HCT116 (cell line): Measurements from ENCODE around the gene CTNNA2. TPM values are rescaled to one million over a fixed set of nuclear protein-coding genes. Genes with fewer than 3 reads are reported as not detected.

Source experiments
- ATAC-seq: fragments of 200-7000 bp; cut with Tn5 transposase; 2 replicates; pipeline ENCODE4 v1.9.1; 2020; ENCODE audit warnings: mild to moderate bottlenecking, moderate library complexity
- BruUV-seq: library from RNA; stranded (reverse); fragments of 400-500 nt; replicated peaks from 2 replicates; lab custom pipeline; 2021; lab: Mats Ljungman, UMichigan
- CTCF ChIA-PET: fragments of 300-600 bp; sonication (Branson Sonifier 250); formaldehyde crosslinking; loops from one replicate; lab custom pipeline; 2021; ENCODE audit warnings: antibody characterized with exemption; lab: Charles Lee
- POLR2A ChIA-PET: fragments of 300-600, 350-600 bp; sonication (Branson Sonifier 250); formaldehyde crosslinking; loops from one replicate; lab custom pipeline; 2021; ENCODE audit warnings: antibody characterized with exemption; lab: Charles Lee
- RAD21 ChIA-PET, 2 experiments: fragments of 300-600 bp; sonication (Branson Sonifier 250); formaldehyde crosslinking; loops; one replicate each; lab custom pipeline; 2023; ENCODE audit warnings: low total read pairs in 2 of 2; ENCODE audit not compliant: uncharacterized antibody in 2 of 2, unreplicated experiment in 2 of 2, low non-redundant PET in 1 of 2; lab: Charles Lee
- DNase-seq: peaks from one replicate; pipeline ENCODE4 v3.0.0-alpha.2; 2010; ENCODE audit warnings: low read depth, low spot score
- H2AFZ ChIP-seq: fragments of 200-600 bp; shearing (Covaris generic), sonication (generic); 2 replicates; pipeline ENCODE4 v1.6.1; 2017; ENCODE audit warnings: low read depth, mixed run types, mixed read lengths, antibody characterized with exemption, low read length; ENCODE audit not compliant: poor library complexity, severe bottlenecking
- H3K27ac ChIP-seq: 2 replicates; pipeline ENCODE4 v1.5.1; 2012; ENCODE audit warnings: low read depth, low read length
- H3K27me3 ChIP-seq: fragments of 200-600 bp; sonication (generic); 2 replicates; pipeline ENCODE4 v1.6.1; 2016; ENCODE audit warnings: mixed run types, low read length, mixed read lengths; ENCODE audit not compliant: insufficient read depth
- H3K36me3 ChIP-seq, 2 experiments: fragments of 200-500 bp in 1 of 2; fragments of 200-600 bp in 1 of 2; sonication (Bioruptor generic) in 1 of 2; sonication (generic) in 1 of 2; 2 replicates each; pipeline versions ENCODE4 v1.5.1 to v1.6.1; 2014 to 2016; ENCODE audit warnings: low read length in 2 of 2, inconsistent platforms in 1 of 2, mixed read lengths in 1 of 2, mixed run types in 1 of 2; ENCODE audit not compliant: insufficient read depth in 2 of 2, control insufficient read depth in 1 of 2
- H3K4me1 ChIP-seq, 2 experiments: fragments of 200-600 bp in 1 of 2; sonication (generic) in 1 of 2; 2 replicates each; pipeline versions ENCODE4 v1.5.1 to v1.6.1; 2012 to 2017; ENCODE audit warnings: low read length in 2 of 2, inconsistent platforms in 1 of 2, mild to moderate bottlenecking in 1 of 2, mixed read lengths in 1 of 2, mixed run types in 1 of 2, moderate library complexity in 1 of 2; ENCODE audit not compliant: insufficient read depth in 2 of 2, control insufficient read depth in 1 of 2
- H3K4me2 ChIP-seq: fragments of 200-600 bp; sonication (generic); 2 replicates; pipeline ENCODE4 v1.6.1; 2017; ENCODE audit warnings: mixed run types, low read length, mixed read lengths
- H3K4me3 ChIP-seq, 2 experiments: fragments of 200-600 bp in 1 of 2; sonication (generic) in 1 of 2; replicated peaks in 1 of 2; 2 replicates each; pipeline ENCODE4 v1.5.1; 2011 to 2016; ENCODE audit warnings: low read length in 2 of 2, control low read depth in 1 of 2, low read depth in 1 of 2, mild to moderate bottlenecking in 1 of 2, mixed read lengths in 1 of 2, mixed run types in 1 of 2
- H3K79me2 ChIP-seq: fragments of 200-600 bp; sonication (generic); 2 replicates; pipeline ENCODE4 v1.6.1; 2017; ENCODE audit warnings: mild to moderate bottlenecking, mixed run types, low read length, moderate library complexity, mixed read lengths; ENCODE audit not compliant: insufficient read depth
- H3K9ac ChIP-seq: fragments of 200-600 bp; sonication (generic); 2 replicates; pipeline ENCODE4 v1.6.1; 2016; ENCODE audit warnings: low read length, mixed read lengths
- H3K9me2 ChIP-seq: fragments of 200-600 bp; sonication (generic), shearing (Covaris generic); 2 replicates; pipeline ENCODE4 v1.6.1; 2017; ENCODE audit warnings: mixed run types, mild to moderate bottlenecking, moderate library complexity; ENCODE audit not compliant: insufficient read depth
- H3K9me3 ChIP-seq, 2 experiments: fragments of 200-500 bp in 1 of 2; fragments of 200-600 bp in 1 of 2; sonication (Bioruptor generic) in 1 of 2; sonication (generic) in 1 of 2; 2 replicates each; pipeline ENCODE4 v1.6.1; 2014 to 2017; ENCODE audit warnings: low read length in 2 of 2, mixed read lengths in 2 of 2, inconsistent platforms in 1 of 2, low read depth in 1 of 2, mild to moderate bottlenecking in 1 of 2, mixed run types in 1 of 2, moderate library complexity in 1 of 2; ENCODE audit not compliant: control insufficient read depth in 1 of 2, insufficient read depth in 1 of 2
- H4K20me1 ChIP-seq: fragments of 200-600 bp; sonication (generic), shearing (Covaris generic); 2 replicates; pipeline ENCODE4 v1.6.1; 2017; ENCODE audit warnings: mixed run types, mild to moderate bottlenecking, moderate library complexity; ENCODE audit not compliant: insufficient read depth
- CBX3 ChIP-seq: IDR thresholded peaks from 2 replicates; pipeline ENCODE4 v1.6.1; 2012; ENCODE audit warnings: low read depth
- EGR1 ChIP-seq: IDR thresholded peaks from 2 replicates; pipeline ENCODE4 v1.6.1; 2012; ENCODE audit warnings: low read depth
- ELF1 ChIP-seq: IDR thresholded peaks from 2 replicates; pipeline ENCODE4 v1.6.1; 2012; ENCODE audit warnings: low read depth, borderline replicate concordance
- EZH2phosphoT487 ChIP-seq: fragments of 200-600 bp; IDR thresholded peaks from 2 replicates; pipeline ENCODE4 v1.6.1; 2018; ENCODE audit warnings: antibody characterized with exemption, borderline replicate concordance
- JUND ChIP-seq: IDR thresholded peaks from 2 replicates; pipeline ENCODE4 v1.6.1; 2012
- POLR2A ChIP-seq: IDR thresholded peaks from 2 replicates; pipeline ENCODE4 v1.7.0; 2011; ENCODE audit warnings: borderline replicate concordance; ENCODE audit not compliant: insufficient read depth, insufficient read length; ENCODE audit errors: extremely low read depth
- POLR2AphosphoS5 ChIP-seq: IDR thresholded peaks from 2 replicates; pipeline ENCODE4 v1.6.1; 2011; ENCODE audit warnings: mild to moderate bottlenecking, low read depth, low read length, moderate library complexity
- SP1 ChIP-seq: IDR thresholded peaks from 2 replicates; pipeline ENCODE4 v1.6.1; 2012; ENCODE audit warnings: low read depth
- SRF ChIP-seq: IDR thresholded peaks from 2 replicates; pipeline ENCODE4 v1.6.1; 2012; ENCODE audit warnings: low read depth
- ZFX ChIP-seq: fragments of 450-650 bp; IDR thresholded peaks from 2 replicates; pipeline ENCODE4 v1.6.1; 2017
- intact Hi-C: fragments of 100-400 bp; cut with micrococcal nuclease; formaldehyde crosslinking; loops from 2 replicates; pipeline ENCODE4 v1.10.0; 2022
- total RNA-seq: library from RNA; stranded (reverse); gene quantifications from one replicate; pipeline ENCODE4 v1.2.1, GENCODE V29; 2021; ENCODE audit not compliant: unreplicated experiment
- TF ChIP-seq, protein P1 (sequence below): IDR thresholded peaks from 2 replicates; pipeline ENCODE4 v1.6.1; 2012
- TF ChIP-seq, protein P2 (sequence below): IDR thresholded peaks from 2 replicates; pipeline ENCODE4 v1.6.1; 2012
- TF ChIP-seq, protein P3 (sequence below), 3 experiments: fragments of 200-600 bp in 1 of 3; sonication (generic) in 1 of 3; IDR thresholded peaks in 2 of 3; conservative IDR thresholded peaks in 1 of 3; 2 replicates each; pipeline ENCODE4 v1.5.1; 2012 to 2017; ENCODE audit warnings: low read depth in 2 of 3, low read length in 2 of 3, antibody characterized with exemption in 1 of 3, borderline replicate concordance in 1 of 3, control low read depth in 1 of 3, mild to moderate bottlenecking in 1 of 3, mixed read lengths in 1 of 3, mixed run types in 1 of 3, moderate library complexity in 1 of 3; ENCODE audit not compliant: insufficient read depth in 1 of 3

The CTNNA2 gene
- total RNA-seq, 1 experiment from 2014 or later, result not detected

DNA sequence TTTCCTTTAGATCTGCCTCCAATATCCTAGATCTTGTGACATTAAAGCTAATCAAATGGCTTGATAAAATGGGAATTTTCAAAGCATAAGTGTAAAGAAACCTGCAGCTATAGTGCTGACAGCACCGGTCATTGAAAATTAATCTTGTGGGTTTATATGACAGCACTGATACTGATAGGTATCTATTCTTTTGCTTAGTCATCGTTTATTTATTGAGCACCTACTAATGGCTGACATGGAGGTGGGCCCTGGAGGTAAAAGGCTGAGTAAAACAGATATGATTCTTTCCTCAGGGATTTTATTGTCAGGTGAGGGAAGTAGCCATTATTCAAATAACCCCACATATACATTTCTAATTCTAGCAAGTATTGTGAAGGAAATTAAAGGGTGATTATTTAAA lies 509.2 kb downstream of the CTNNA2 start:
- no peaks in the 10 kb centered on the region for H3K79me2 ChIP-seq
- H3K4me2 ChIP-seq, result no peak overlapping the region
- no peak overlapping the region for H3K4me3 ChIP-seq
- H3K27ac ChIP-seq, result no peak overlapping the region
- no peak overlapping the region for H2AFZ ChIP-seq
- no peak overlapping the region for H3K9ac ChIP-seq
- H3K36me3 ChIP-seq, result no peaks in the 10 kb centered on the region
- no peaks in the 10 kb centered on the region for H3K4me1 ChIP-seq
- BruUV-seq, result no TSS peak
- intact Hi-C loops, result no loop called here
- ChIA-PET POLR2A (no interaction called here), CTCF (no interaction called here), RAD21 (no interaction called here)
- H3K9me3 ChIP-seq, result peaks cover 0 to 11% of the 10 kb centered on the region in 2 experiments; a peak in 2 of 4 replicates
- ATAC-seq, result no peak
- no peaks in the 10 kb centered on the region for H3K27me3 ChIP-seq
- DNase-seq, result no peak
- no peaks in the 10 kb centered on the region for H4K20me1 ChIP-seq
- H3K9me2 ChIP-seq, result no peaks in the 10 kb centered on the region
- no peak for TF ChIP-seq EGR1

DNA sequence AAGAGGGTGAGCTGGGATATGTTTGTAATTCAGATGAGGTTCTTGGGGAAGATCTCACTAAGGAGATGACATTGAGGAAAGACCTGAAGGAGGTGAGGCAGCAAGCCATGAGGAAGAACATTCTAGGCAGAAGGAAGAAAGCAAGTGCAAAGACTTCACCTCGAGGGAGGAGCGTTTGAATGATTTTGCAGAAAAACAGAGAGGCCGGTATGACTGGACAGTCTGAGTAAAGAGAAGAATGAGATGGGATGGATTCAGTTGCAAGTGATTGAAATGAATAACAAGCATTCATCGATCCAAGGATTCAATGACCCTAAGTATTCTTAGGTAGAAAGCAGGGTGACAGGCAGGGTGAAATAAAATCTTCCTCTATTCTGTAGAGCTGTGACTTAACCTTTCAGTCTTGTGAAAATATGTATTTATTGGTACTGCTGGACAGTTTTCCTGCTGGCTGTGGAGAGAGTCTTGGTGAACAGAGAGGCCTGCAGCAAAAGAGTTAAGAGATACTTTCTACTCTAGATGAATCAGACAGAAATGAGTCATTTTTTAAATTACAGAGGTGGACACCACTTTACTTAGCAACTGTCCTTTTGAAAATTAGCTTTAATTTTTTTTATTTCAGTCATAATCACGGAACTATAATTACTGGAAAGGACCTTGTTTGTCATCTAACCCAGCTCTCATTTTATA lies 513.3 kb downstream of the CTNNA2 start:
- ChIA-PET CTCF (no interaction called here), RAD21 (no interaction called here), POLR2A (no interaction called here)
- Histone ChIP-seq H3K9me2 (no peaks in the 10 kb centered on the region), H3K79me2 (no peaks in the 10 kb centered on the region), H3K9me3 (peaks cover 0 to 8% of the 10 kb centered on the region in 2 experiments; a peak in 2 of 4 replicates), H3K36me3 (no peaks in the 10 kb centered on the region), H3K9ac (no peak overlapping the region), H3K4me1 (no peaks in the 10 kb centered on the region), H3K4me2 (no peak overlapping the region), H3K4me3 (no peak overlapping the region), H4K20me1 (no peaks in the 10 kb centered on the region), H3K27me3 (no peaks in the 10 kb centered on the region), H2AFZ (no peak overlapping the region), H3K27ac (no peak overlapping the region)
- intact Hi-C loops, result no loop called here
- BruUV-seq, result no TSS peak
- no peak for ATAC-seq
- TF ChIP-seq CBX3, result no peak
- no peak for DNase-seq

DNA sequence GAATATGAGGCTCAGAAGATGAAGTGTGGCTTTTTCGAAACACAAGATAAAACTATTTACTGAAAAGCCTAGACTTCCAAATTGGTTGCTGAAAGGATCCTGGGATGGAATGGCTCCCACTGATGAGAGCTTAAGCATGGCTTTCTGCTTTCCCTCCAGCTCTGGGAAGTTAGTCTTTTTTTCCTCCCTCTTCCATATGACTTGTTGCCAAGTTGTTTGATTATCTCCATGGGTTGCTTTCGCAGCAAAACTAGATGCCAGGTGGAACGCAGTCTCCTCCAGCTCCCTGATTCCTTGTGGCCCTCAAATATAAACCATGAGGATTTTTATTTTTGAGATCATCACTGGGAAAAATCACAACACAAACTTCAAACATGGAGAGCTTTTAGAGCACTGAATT lies 515.2 kb downstream of the CTNNA2 start:
- Histone ChIP-seq H3K4me2 (no peak overlapping the region), H3K4me1 (no peaks in the 10 kb centered on the region), H3K4me3 (no peak overlapping the region), H3K27me3 (no peaks in the 10 kb centered on the region), H3K36me3 (no peaks in the 10 kb centered on the region), H3K9me3 (peaks cover 0 to 12% of the 10 kb centered on the region in 2 experiments; a peak in 2 of 4 replicates), H3K79me2 (no peaks in the 10 kb centered on the region), H3K9me2 (no peaks in the 10 kb centered on the region), H4K20me1 (no peaks in the 10 kb centered on the region), H2AFZ (no peak overlapping the region), H3K27ac (no peak overlapping the region), H3K9ac (no peak overlapping the region)
- BruUV-seq, result no TSS peak
- ChIA-PET CTCF (no interaction called here), POLR2A (no interaction called here), RAD21 (no interaction called here)
- no peak for ATAC-seq
- intact Hi-C loops, result no loop called here
- DNase-seq, result no peak
- TF ChIP-seq EZH2phosphoT487 (no peak), EGR1 (no peak), ELF1 (no peak), ZFX (no peak), POLR2AphosphoS5 (no peak), POLR2A (no peak), SRF (no peak), CBX3 (no peak), SP1 (no peak), JUND (no peak)
- TF ChIP-seq, protein P1, sequence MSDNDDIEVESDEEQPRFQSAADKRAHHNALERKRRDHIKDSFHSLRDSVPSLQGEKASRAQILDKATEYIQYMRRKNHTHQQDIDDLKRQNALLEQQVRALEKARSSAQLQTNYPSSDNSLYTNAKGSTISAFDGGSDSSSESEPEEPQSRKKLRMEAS, result no peak
- TF ChIP-seq, protein P2, sequence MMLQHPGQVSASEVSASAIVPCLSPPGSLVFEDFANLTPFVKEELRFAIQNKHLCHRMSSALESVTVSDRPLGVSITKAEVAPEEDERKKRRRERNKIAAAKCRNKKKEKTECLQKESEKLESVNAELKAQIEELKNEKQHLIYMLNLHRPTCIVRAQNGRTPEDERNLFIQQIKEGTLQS, result no peak
- TF ChIP-seq, protein P3, sequence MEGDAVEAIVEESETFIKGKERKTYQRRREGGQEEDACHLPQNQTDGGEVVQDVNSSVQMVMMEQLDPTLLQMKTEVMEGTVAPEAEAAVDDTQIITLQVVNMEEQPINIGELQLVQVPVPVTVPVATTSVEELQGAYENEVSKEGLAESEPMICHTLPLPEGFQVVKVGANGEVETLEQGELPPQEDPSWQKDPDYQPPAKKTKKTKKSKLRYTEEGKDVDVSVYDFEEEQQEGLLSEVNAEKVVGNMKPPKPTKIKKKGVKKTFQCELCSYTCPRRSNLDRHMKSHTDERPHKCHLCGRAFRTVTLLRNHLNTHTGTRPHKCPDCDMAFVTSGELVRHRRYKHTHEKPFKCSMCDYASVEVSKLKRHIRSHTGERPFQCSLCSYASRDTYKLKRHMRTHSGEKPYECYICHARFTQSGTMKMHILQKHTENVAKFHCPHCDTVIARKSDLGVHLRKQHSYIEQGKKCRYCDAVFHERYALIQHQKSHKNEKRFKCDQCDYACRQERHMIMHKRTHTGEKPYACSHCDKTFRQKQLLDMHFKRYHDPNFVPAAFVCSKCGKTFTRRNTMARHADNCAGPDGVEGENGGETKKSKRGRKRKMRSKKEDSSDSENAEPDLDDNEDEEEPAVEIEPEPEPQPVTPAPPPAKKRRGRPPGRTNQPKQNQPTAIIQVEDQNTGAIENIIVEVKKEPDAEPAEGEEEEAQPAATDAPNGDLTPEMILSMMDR (IDR thresholded peaks at IDR 0.05 in 2 of 3, conservative IDR thresholded peaks at IDR 0.05 in 1 of 3; ENCODE audit: borderline replicate concordance in 1 of 3, insufficient read depth in 1 of 3, low read depth in 2 of 3, low read length in 2 of 3), result no peak
